ENCODE results near the gene SESTD1.

DNA sequence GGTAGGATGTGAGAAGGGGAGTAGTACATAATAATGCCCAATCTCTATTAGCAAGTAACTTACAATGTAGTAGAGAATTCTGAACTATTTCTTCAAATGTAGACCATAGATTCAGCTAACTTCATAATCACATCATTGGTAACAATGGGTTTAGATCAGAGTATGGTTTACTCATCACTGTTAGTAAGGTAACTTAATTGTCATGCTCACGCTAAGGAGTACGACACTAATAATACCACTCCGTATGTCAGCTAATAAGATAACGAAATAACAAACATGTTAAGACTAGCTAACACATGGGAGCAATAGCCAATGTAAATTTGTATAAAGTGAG, 158.3 kb downstream of the SESTD1 start:
- TF ChIP-seq RARB (CRISPR knock-in tag; IDR thresholded peaks at IDR 0.05) (no peak), SNAI2 (CRISPR knock-in tag; IDR thresholded peaks at IDR 0.05) (no peak)

Data from SK-N-SH treated with all-trans-retinoic acid at 6 μM for 48 hours (cell line).